ENCODE results near the gene COL23A1.

GRCh38 chr5:178234121-178234749 lies 356.0 kb downstream of the COL23A1 start:
- TF ChIP-seq REST (IDR thresholded peaks at IDR 0.05; ENCODE audit: unreplicated experiment) (no peak), POLR2AphosphoS5 (IDR thresholded peaks at IDR 0.05; ENCODE audit: low read depth) (no peak), CTCF (conservative IDR thresholded peaks at IDR 0.05; ENCODE audit: low read depth in 2 of 2) (no peak), EZH2 (IDR thresholded peaks at IDR 0.05; ENCODE audit: low read depth, unreplicated experiment) (no peak)

Data from GM23338 (cell line).